Raji (cell line): ENCODE data around the gene VANGL1.

Experiments
- POLR2A ChIP-seq: IDR thresholded peaks from 2 replicates; pipeline ENCODE4 v1.6.1; 2011; ENCODE audit warnings: low read depth, low read length, control low read depth; ENCODE audit not compliant: insufficient read depth

The VANGL1 gene

DNA sequence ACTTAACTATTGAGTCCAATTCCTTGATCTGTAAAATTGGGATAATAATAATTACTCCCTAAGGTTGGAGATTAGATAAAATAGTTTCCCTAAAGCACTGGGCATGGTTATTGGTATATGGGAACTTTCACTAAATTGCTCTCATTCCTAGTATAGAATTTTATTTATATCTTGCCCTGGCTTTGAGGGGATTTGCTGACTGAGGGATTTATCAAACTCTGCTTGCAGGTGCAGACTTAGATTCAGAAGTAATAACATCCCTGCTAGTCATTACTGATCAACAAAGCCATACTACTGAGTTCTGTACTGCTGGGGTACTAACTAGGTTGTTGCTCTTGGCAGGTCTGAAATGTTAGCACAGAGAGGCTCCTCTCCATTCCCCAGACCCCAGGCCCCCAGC, 84.8 kb downstream of the VANGL1 start:
- TF ChIP-seq POLR2A = no peak

DNA sequence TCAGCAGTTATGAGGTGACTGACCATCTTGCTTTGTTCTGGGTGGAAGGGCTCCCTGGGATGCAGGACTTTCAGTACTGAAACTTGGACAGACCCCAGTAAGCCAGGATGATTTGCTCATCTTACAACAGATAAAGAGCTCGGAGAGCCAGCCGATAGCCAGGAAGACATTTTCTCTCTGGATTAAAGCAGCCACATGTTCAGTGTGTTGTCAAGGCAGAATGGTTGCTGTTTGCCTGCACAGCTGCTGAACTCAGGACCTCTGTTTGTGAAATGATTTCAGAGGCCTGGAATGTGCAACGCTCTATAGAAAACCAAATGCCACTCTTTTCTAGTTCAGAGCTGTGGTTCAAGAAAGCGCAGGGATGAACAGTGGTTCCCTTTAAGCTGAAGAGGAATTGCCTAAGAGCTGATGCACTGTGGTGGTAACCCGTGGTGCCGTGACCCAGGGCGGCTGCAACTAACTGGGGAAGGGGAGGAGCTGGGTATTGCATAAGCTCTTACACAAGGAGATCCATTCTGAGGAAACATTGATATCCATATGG, 86.0 kb downstream of the VANGL1 start:
- TF ChIP-seq POLR2A = no peak

- no peak for TF ChIP-seq POLR2A
Observed at GRCh38 chr1:115728341-115728740, 86.6 kb downstream of the VANGL1 start.

GRCh38 chr1:115729756-115730155, 88.0 kb downstream of the VANGL1 start:
- no peak for TF ChIP-seq POLR2A

GRCh38 chr1:115732316-115732715, 90.5 kb downstream of the VANGL1 start:
- no peak for TF ChIP-seq POLR2A

- no peak for TF ChIP-seq POLR2A
Observed at GRCh38 chr1:115740811-115741210, 99.0 kb downstream of the VANGL1 start.

DNA sequence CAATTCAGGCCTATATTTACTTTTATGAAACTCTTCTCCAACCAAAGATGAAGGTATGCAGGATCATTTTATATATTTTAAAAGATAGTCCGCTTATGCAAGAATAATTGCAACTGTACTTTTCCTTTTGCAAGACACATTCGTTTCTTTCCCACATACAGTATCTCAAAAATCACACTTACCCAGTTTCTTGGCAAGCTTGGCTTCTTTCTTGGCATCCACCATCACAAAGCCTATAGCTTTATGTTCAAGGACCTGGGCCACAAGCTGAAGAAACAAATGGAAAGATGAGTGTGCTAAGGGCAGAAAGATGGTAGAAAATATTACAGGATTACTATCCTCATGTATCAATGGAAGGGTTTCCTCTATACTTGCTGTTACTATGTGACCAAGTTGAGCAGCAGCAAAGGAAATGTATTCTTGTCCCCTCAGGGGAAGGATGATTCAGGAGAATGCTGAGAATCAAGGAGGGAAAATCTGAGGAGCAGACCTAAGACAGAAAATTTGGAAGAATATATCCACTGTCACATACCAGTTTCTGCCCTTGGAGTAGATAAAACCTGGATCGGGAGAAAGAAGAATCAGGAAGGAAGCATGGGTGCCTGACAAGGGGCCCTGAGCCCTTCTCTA, 103.0 kb downstream of the VANGL1 start:
- TF ChIP-seq POLR2A = no peak

DNA sequence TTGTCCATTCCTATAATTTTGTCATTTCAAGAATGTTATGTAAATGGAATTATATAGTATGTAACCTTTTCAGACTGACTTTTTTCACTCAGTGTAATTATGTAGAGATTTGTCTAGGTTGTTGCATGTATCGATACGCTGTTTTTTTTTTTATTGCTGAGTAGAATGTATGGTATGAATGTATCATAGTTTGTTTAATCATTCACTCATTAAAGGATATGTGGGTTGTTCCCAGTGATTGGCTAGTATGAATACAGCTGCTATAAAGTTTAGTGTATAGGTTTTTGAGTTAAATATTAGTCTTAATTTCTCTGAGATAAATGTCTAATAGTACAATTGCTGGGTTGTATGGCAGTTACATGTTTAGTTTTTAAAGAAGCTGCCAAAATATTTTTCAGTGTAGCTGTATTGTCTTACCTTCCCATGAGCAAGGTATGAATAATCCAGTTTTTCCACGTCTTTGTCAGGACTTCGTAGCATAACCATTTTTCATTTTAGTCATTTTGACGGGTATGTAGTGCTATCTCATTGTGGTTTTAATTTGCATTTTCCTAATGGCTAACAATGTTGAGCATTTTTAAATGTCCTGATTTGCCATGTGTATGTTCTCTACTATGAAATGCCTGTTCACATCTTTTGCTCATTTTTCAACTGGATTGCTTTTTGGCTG, 104.4 kb downstream of the VANGL1 start:
- no peak for TF ChIP-seq POLR2A
